GM23248 (cell line): Measurements from ENCODE around the gene HOXC6.

Source experiments
- EZH2 ChIP-seq: fragments of 200-600 bp; sonication (generic); IDR thresholded peaks from 2 replicates; pipeline ENCODE4 v1.6.1; 2018; ENCODE audit warnings: antibody characterized with exemption, mild to moderate bottlenecking; ENCODE audit not compliant: insufficient read depth, poor library complexity, severe bottlenecking
- EZH2phosphoT487 ChIP-seq: fragments of 200-600 bp; sonication (generic); IDR thresholded peaks from 2 replicates; pipeline ENCODE4 v1.6.1; 2018; ENCODE audit warnings: antibody characterized with exemption, moderate library complexity, mild to moderate bottlenecking, low read depth; ENCODE audit not compliant: insufficient read depth

DNA sequence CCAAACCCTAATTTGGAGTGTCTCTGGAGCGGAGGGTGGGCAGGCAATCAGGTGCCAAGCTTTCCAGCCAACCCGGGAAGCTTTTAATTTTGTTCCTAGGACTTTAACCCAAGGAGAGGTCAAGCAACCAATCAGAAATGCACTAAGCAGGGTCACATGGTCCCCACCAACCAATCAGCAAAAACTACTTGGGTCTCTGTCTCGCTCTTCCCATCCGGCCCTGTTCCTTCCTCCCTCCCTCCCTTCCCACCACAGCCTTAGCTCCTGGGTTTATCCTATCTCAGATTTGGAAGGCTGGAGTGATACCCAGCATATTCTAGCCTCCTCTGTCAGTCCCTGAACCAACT, 11.9 kb downstream of the HOXC6 start:
- no peak for TF ChIP-seq EZH2
- TF ChIP-seq EZH2phosphoT487 = no peak
